ENCODE measurements around the gene MSANTD2. TPM values are rescaled to one million over a fixed set of nuclear protein-coding genes. Genes with fewer than 3 reads are reported as not detected.

The MSANTD2 gene
- polyA plus RNA-seq, 3 donors = 1.2 to 5.8 (median 1.8) TPM

DNA sequence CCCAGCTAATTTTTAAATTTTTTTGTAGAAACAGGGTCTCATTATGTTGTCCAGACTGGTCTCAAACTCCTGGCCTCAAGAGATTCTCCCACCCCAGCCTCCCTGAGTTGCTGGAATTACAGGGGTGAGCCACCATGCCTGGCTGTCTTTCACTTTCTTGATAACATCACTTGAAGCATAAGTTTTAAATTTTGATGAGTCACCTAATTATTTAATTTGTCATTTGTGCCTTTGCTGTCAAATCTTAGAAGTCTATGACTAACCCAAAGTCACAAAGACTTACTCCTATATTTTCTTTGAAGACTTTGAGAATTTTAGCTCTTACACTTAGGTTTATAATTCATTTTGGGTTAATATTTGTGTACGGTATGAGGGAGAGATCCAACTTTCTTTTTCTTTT lies 14.5 kb upstream of the MSANTD2 start:
- Mint-ChIP-seq H3K9me3 (peaks cover 0 to 2% (median 0%) of the 10 kb centered on the region in 7 donors), H3K27ac (no peak overlapping the region), H3K27me3 (ENCODE audit: low read depth in 3 of 3) (peaks cover 29 to 53% (median 34%) of the 10 kb centered on the region in 3 donors), H3K4me1 (no peaks in the 10 kb centered on the region), H3K36me3 (no peaks in the 10 kb centered on the region), H3K4me3 (no peak overlapping the region)
- Histone ChIP-seq H3K9me3 (replicated peaks in 1 of 2; ENCODE audit: control insufficient read depth in 1 of 2, insufficient read depth in 1 of 2, low read length in 2 of 2) (no peaks in the 10 kb centered on the region), H3K4me1 (ENCODE audit: control insufficient read depth in 1 of 2, insufficient read depth in 2 of 2, low read length in 2 of 2) (no peaks in the 10 kb centered on the region), H3K79me2 (ENCODE audit: insufficient read depth, low read length) (no peaks in the 10 kb centered on the region), H3K4me3 (replicated peaks in 1 of 3; ENCODE audit: low read depth in 2 of 3, low read length in 3 of 3) (no peak overlapping the region), H3K36me3 (replicated peaks in 1 of 2; ENCODE audit: control insufficient read depth in 1 of 2, insufficient read depth in 2 of 2, low read length in 2 of 2) (no peaks in the 10 kb centered on the region), H4K20me1 (ENCODE audit: insufficient read depth, low read length) (no peaks in the 10 kb centered on the region), H3K9ac (ENCODE audit: insufficient read depth, low read length, poor library complexity, severe bottlenecking) (no peak overlapping the region), H3K27me3 (ENCODE audit: control insufficient read depth in 2 of 2, insufficient read depth in 2 of 2, low read length in 2 of 2) (peaks cover 4 to 24% of the 10 kb centered on the region in 2 donors), H3K4me2 (replicated peaks; ENCODE audit: extremely low read depth, low read length, poor library complexity, severe bottlenecking) (no peak overlapping the region), H2AFZ (ENCODE audit: insufficient read depth, low read depth, low read length, poor library complexity, severe bottlenecking) (no peak overlapping the region), H3K27ac (ENCODE audit: low read depth in 1 of 2, low read length in 2 of 2) (no peak overlapping the region)
- TF ChIP-seq, protein P1, sequence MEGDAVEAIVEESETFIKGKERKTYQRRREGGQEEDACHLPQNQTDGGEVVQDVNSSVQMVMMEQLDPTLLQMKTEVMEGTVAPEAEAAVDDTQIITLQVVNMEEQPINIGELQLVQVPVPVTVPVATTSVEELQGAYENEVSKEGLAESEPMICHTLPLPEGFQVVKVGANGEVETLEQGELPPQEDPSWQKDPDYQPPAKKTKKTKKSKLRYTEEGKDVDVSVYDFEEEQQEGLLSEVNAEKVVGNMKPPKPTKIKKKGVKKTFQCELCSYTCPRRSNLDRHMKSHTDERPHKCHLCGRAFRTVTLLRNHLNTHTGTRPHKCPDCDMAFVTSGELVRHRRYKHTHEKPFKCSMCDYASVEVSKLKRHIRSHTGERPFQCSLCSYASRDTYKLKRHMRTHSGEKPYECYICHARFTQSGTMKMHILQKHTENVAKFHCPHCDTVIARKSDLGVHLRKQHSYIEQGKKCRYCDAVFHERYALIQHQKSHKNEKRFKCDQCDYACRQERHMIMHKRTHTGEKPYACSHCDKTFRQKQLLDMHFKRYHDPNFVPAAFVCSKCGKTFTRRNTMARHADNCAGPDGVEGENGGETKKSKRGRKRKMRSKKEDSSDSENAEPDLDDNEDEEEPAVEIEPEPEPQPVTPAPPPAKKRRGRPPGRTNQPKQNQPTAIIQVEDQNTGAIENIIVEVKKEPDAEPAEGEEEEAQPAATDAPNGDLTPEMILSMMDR (IDR thresholded peaks at IDR 0.05) = no peak
- DNase-seq = no peak
- WGBS (ENCODE audit: insufficient coverage) = no CpG with 5 or more reads among the region's 1 CpG
- intact Hi-C loops (cut with micrococcal nuclease) = no loop called here

DNA sequence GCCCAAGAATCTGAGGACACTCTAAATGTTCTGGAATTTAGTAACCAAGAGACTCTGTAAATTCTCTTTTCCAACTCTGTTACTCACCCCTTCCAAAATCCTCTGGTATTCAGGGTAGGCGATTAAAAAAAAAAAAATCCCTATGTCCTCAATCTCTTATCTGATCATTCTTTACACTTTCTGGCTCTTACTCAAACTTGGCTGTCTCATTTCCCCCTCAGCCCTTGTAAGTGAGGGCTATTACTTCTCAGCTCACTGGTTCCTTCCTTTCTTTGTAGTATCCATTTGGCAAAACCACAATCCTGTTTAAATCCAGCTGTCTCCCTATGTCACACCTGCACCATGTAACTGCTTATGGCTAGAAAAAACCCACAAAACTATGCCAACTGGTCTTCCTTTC lies 12.7 kb upstream of the MSANTD2 start:
- H3K9ac ChIP-seq (ENCODE audit: insufficient read depth, low read length, poor library complexity, severe bottlenecking) = no peak overlapping the region
- Mint-ChIP-seq H3K36me3 (no peaks in the 10 kb centered on the region), H3K27ac (no peak overlapping the region), H3K27me3 (ENCODE audit: low read depth in 3 of 3) (peaks cover 27 to 51% (median 35%) of the 10 kb centered on the region in 3 donors), H3K9me3 (peaks cover 0 to 2% (median 0%) of the 10 kb centered on the region in 7 donors), H3K4me1 (no peaks in the 10 kb centered on the region), H3K4me3 (no peak overlapping the region)
- H3K4me3 ChIP-seq (replicated peaks in 1 of 3; ENCODE audit: low read depth in 2 of 3, low read length in 3 of 3) = no peak overlapping the region
- no peaks in the 10 kb centered on the region for H3K36me3 ChIP-seq (replicated peaks in 1 of 2; ENCODE audit: control insufficient read depth in 1 of 2, insufficient read depth in 2 of 2, low read length in 2 of 2)
- no peak overlapping the region for H3K27ac ChIP-seq (ENCODE audit: low read depth in 1 of 2, low read length in 2 of 2)
- no peaks in the 10 kb centered on the region for H3K4me1 ChIP-seq (ENCODE audit: control insufficient read depth in 1 of 2, insufficient read depth in 2 of 2, low read length in 2 of 2)
- intact Hi-C loops (cut with micrococcal nuclease) = no loop called here
- no CpG with 5 or more reads among the region's 1 CpG for WGBS (ENCODE audit: insufficient coverage)
- DNase-seq = no peak
- H4K20me1 ChIP-seq (ENCODE audit: insufficient read depth, low read length) = no peaks in the 10 kb centered on the region
- H3K79me2 ChIP-seq (ENCODE audit: insufficient read depth, low read length) = no peaks in the 10 kb centered on the region
- TF ChIP-seq, protein P1 (IDR thresholded peaks at IDR 0.05) = no peak
- peaks cover 4 to 24% of the 10 kb centered on the region in 2 donors for H3K27me3 ChIP-seq (ENCODE audit: control insufficient read depth in 2 of 2, insufficient read depth in 2 of 2, low read length in 2 of 2)
- H3K4me2 ChIP-seq (replicated peaks; ENCODE audit: extremely low read depth, low read length, poor library complexity, severe bottlenecking) = no peak overlapping the region
- no peak overlapping the region for H2AFZ ChIP-seq (ENCODE audit: insufficient read depth, low read depth, low read length, poor library complexity, severe bottlenecking)
- H3K9me3 ChIP-seq (replicated peaks in 1 of 2; ENCODE audit: control insufficient read depth in 1 of 2, insufficient read depth in 1 of 2, low read length in 2 of 2) = no peaks in the 10 kb centered on the region
